CD14-positive monocyte (primary cell): ENCODE measurements around the gene AP1M2. TPM values are rescaled to one million over a fixed set of nuclear protein-coding genes. Genes with fewer than 3 reads are reported as not detected.

ENCODE experiments used
- DNase-seq, 3 donors: peaks; one replicate each; pipeline ENCODE4 v3.0.0-alpha.2; 2011 to 2022
- H2AFZ ChIP-seq: 2 replicates; pipeline ENCODE4 v1.6.0; 2012; ENCODE audit warnings: mild to moderate bottlenecking, low read depth, low read length, inconsistent platforms; ENCODE audit not compliant: insufficient read depth, poor library complexity, severe bottlenecking
- H3K27ac ChIP-seq, 2 donors: 1 replicate in 1 of 2; 2 replicates in 1 of 2; pipeline ENCODE4 v1.5.1; 2012 to 2013; ENCODE audit warnings: low read length in 2 of 2, control low read depth in 1 of 2, inconsistent platforms in 1 of 2, low read depth in 1 of 2, mild to moderate bottlenecking in 1 of 2
- H3K27me3 ChIP-seq, 2 donors: one replicate each; pipeline versions ENCODE4 v1.6.0 to v1.6.1; 2011 to 2013; ENCODE audit warnings: low read length in 2 of 2; ENCODE audit not compliant: control insufficient read depth in 2 of 2, insufficient read depth in 2 of 2
- H3K36me3 ChIP-seq, 2 donors: replicated peaks in 1 of 2; 1 replicate in 1 of 2; 2 replicates in 1 of 2; pipeline versions ENCODE4 v1.5.1 to v1.6.1; 2012 to 2013; ENCODE audit warnings: low read length in 2 of 2, control low read depth in 1 of 2, inconsistent platforms in 1 of 2, mild to moderate bottlenecking in 1 of 2; ENCODE audit not compliant: insufficient read depth in 2 of 2, control insufficient read depth in 1 of 2
- H3K4me1 ChIP-seq, 2 donors: 1 replicate in 1 of 2; 2 replicates in 1 of 2; pipeline versions ENCODE4 v1.5.1 to v1.6.1; 2012 to 2013; ENCODE audit warnings: low read length in 2 of 2, control low read depth in 1 of 2, inconsistent platforms in 1 of 2, mild to moderate bottlenecking in 1 of 2, moderate library complexity in 1 of 2; ENCODE audit not compliant: insufficient read depth in 2 of 2, control insufficient read depth in 1 of 2
- H3K4me2 ChIP-seq: replicated peaks from 2 replicates; pipeline ENCODE3; 2012; ENCODE audit warnings: low read length, moderate library complexity, mild to moderate bottlenecking; ENCODE audit not compliant: poor library complexity, severe bottlenecking; ENCODE audit errors: extremely low read depth
- H3K4me3 ChIP-seq, 3 experiments: fragments of 200-600 bp in 1 of 3; sonication (generic) in 1 of 3; replicated peaks in 1 of 3; 1 replicate in 2 of 3; 2 replicates in 1 of 3; pipeline ENCODE4 v1.5.1; 2011 to 2013; ENCODE audit warnings: low read length in 3 of 3, mild to moderate bottlenecking in 3 of 3, control low read depth in 2 of 3, low read depth in 2 of 3, inconsistent platforms in 1 of 3, moderate library complexity in 1 of 3
- H3K79me2 ChIP-seq: 2 replicates; pipeline ENCODE4 v1.6.0; 2012; ENCODE audit warnings: mild to moderate bottlenecking, control low read depth, inconsistent platforms, low read length, moderate library complexity; ENCODE audit not compliant: insufficient read depth
- H3K9ac ChIP-seq: 2 replicates; pipeline ENCODE4 v1.6.0; 2017; ENCODE audit warnings: low read length, mild to moderate bottlenecking; ENCODE audit not compliant: insufficient read depth, poor library complexity, severe bottlenecking
- H3K9me3 ChIP-seq, 2 donors: replicated peaks in 1 of 2; 1 replicate in 1 of 2; 2 replicates in 1 of 2; pipeline versions ENCODE4 v1.5.1 to v1.6.1; 2012 to 2013; ENCODE audit warnings: low read length in 2 of 2, control low read depth in 1 of 2; ENCODE audit not compliant: control insufficient read depth in 1 of 2, insufficient read depth in 1 of 2
- H4K20me1 ChIP-seq: 2 replicates; pipeline ENCODE4 v1.6.0; 2012; ENCODE audit warnings: mild to moderate bottlenecking, low read length, control low read depth, moderate library complexity; ENCODE audit not compliant: insufficient read depth
- H3K27ac Mint-ChIP-seq, 7 donors: one replicate each; pipeline ENCODE4 v1.8.0; 2020; ENCODE audit warnings: mild to moderate bottlenecking in 7 of 7, mixed read lengths in 7 of 7, moderate library complexity in 6 of 7, inconsistent platforms in 2 of 7
- H3K27me3 Mint-ChIP-seq, 3 donors: one replicate each; pipeline ENCODE4 v1.8.0; 2021 to 2022; ENCODE audit warnings: low read depth in 3 of 3, mild to moderate bottlenecking in 3 of 3, mixed read lengths in 3 of 3, moderate library complexity in 3 of 3, inconsistent platforms in 1 of 3
- H3K36me3 Mint-ChIP-seq, 2 donors: one replicate each; pipeline ENCODE4 v1.8.0; 2020; ENCODE audit warnings: mixed read lengths in 2 of 2, inconsistent platforms in 1 of 2, mild to moderate bottlenecking in 1 of 2
- H3K4me1 Mint-ChIP-seq: one replicate; pipeline ENCODE4 v1.8.0; 2020; ENCODE audit warnings: mild to moderate bottlenecking, mixed read lengths
- H3K4me3 Mint-ChIP-seq, 2 donors: one replicate each; pipeline ENCODE4 v1.8.0; 2020; ENCODE audit warnings: mild to moderate bottlenecking in 2 of 2, mixed read lengths in 2 of 2, moderate library complexity in 1 of 2
- H3K9me3 Mint-ChIP-seq, 7 donors: one replicate each; pipeline ENCODE4 v1.8.0; 2020 to 2022; ENCODE audit warnings: mixed read lengths in 7 of 7, mild to moderate bottlenecking in 6 of 7, moderate library complexity in 6 of 7, inconsistent platforms in 2 of 7
- CTCF ChIP-seq: fragments of 200-600 bp; IDR thresholded peaks from one replicate; pipeline ENCODE4 v1.8.0; 2022; ENCODE audit warnings: antibody characterized with exemption, mild to moderate bottlenecking
- WGBS: methylation state at CpG from one replicate; pipeline ENCODE4 v1.1.5; 2013; ENCODE audit warnings: missing lambda C conversion rate; ENCODE audit not compliant: insufficient coverage; 5-methylcytosine and 5-hydroxymethylcytosine counted together
- intact Hi-C, 2 donors: fragments of 100-400 bp; cut with micrococcal nuclease; formaldehyde crosslinking; loops; one replicate each; pipeline versions ENCODE4 v1.15.0 to v1.15.1; 2023
- polyA plus RNA-seq, 3 donors: library from polyadenylated mRNA; depleted of rRNA in 1 of 3; unstranded in 2 of 3; stranded (reverse) in 1 of 3; fragments of 300-500 nt in 2 of 3; fragments of >200 nt in 1 of 3; fragmentation: Illumina TruSeq in 2 of 3; gene quantifications; 1 replicate in 2 of 3; 2 replicates in 1 of 3; pipeline ENCODE4 v1.2.3, GENCODE V29; 2012 to 2021

The AP1M2 gene
- polyA plus RNA-seq, 3 donors, result 0.36 TPM; not detected in 2

- intact Hi-C loops, result no loop called here
These were observed 44.8 kb upstream of the AP1M2 start for GRCh38 chr19:10631874-10632273.

GRCh38 chr19:10625762-10626138 lies 38.6 kb upstream of the AP1M2 start:
- H3K36me3 ChIP-seq, result peaks cover 22 to 30% of the 10 kb centered on the region in 2 donors
- H3K4me2 ChIP-seq, result no peak overlapping the region
- H3K27ac Mint-ChIP-seq, result no peak overlapping the region
- no peaks in the 10 kb centered on the region for H3K79me2 ChIP-seq
- no peaks in the 10 kb centered on the region for H3K27me3 ChIP-seq
- no peak overlapping the region for H2AFZ ChIP-seq
- peaks cover 0 to 6% of the 10 kb centered on the region in 2 donors for H3K4me1 ChIP-seq
- peaks cover 63% of the 10 kb centered on the region for H4K20me1 ChIP-seq
- no peaks in the 10 kb centered on the region for H3K9me3 ChIP-seq
- intact Hi-C loops, result no loop called here
- no peaks in the 10 kb centered on the region for H3K9me3 Mint-ChIP-seq
- H3K27me3 Mint-ChIP-seq, result peaks cover 2 to 11% (median 3%) of the 10 kb centered on the region in 3 donors
- no peak overlapping the region for H3K27ac ChIP-seq
- DNase-seq, result no peak
- no peak overlapping the region for H3K4me3 ChIP-seq
- peaks cover 29 to 47% of the 10 kb centered on the region in 2 donors for H3K36me3 Mint-ChIP-seq
- no peak for TF ChIP-seq CTCF
- H3K4me3 Mint-ChIP-seq, result no peak overlapping the region
- 91% methylated on average over 7 of the region's 10 CpGs for WGBS
- peaks cover 10% of the 10 kb centered on the region for H3K4me1 Mint-ChIP-seq
- no peak overlapping the region for H3K9ac ChIP-seq

More at GRCh38 chr19:10631874-10632273, 44.8 kb upstream of the AP1M2 start:
- H3K4me2 ChIP-seq, result no peak overlapping the region
- H3K9me3 Mint-ChIP-seq, result no peaks in the 10 kb centered on the region
- no peak for TF ChIP-seq CTCF
- no peaks in the 10 kb centered on the region for H3K9me3 ChIP-seq
- no peak overlapping the region for H2AFZ ChIP-seq
- no peaks in the 10 kb centered on the region for H3K79me2 ChIP-seq
- H3K27me3 ChIP-seq, result no peaks in the 10 kb centered on the region
- H3K4me1 Mint-ChIP-seq, result peaks cover 23% of the 10 kb centered on the region
- no peak overlapping the region for H3K9ac ChIP-seq
- no peak overlapping the region for H3K4me3 Mint-ChIP-seq
- no peak overlapping the region for H3K27ac Mint-ChIP-seq
- peaks cover 64 to 80% of the 10 kb centered on the region in 2 donors for H3K36me3 Mint-ChIP-seq
- peaks cover 32% of the 10 kb centered on the region for H4K20me1 ChIP-seq
- H3K27ac ChIP-seq, result no peak overlapping the region
- no peak overlapping the region for H3K4me3 ChIP-seq
- 94% methylated on average over 11 of the region's 14 CpGs for WGBS
- peaks cover 18 to 23% of the 10 kb centered on the region in 2 donors for H3K4me1 ChIP-seq
- H3K36me3 ChIP-seq, result peaks cover 57 to 71% of the 10 kb centered on the region in 2 donors
- peaks cover 0 to 2% (median 2%) of the 10 kb centered on the region in 3 donors for H3K27me3 Mint-ChIP-seq
- no peak for DNase-seq
